Mesodermal cell (in vitro differentiated cells): ENCODE measurements around the gene CAMK2N2.

Experiments
- H3K27ac ChIP-seq: 2 replicates; pipeline ENCODE4 v1.7.0; 2013; ENCODE audit warnings: mild to moderate bottlenecking, low read depth, low read length, moderate library complexity; ENCODE audit not compliant: severe bottlenecking
- H3K36me3 ChIP-seq: 2 replicates; pipeline ENCODE4 v1.7.1; 2013; ENCODE audit warnings: mild to moderate bottlenecking, low read length, moderate library complexity; ENCODE audit not compliant: control insufficient read depth, insufficient read depth
- H3K4me1 ChIP-seq: one replicate; pipeline ENCODE4 v1.7.1; 2013; ENCODE audit warnings: mild to moderate bottlenecking, low read length; ENCODE audit not compliant: insufficient read depth, control insufficient read depth, poor library complexity, severe bottlenecking
- H3K4me3 ChIP-seq: 2 replicates; pipeline ENCODE4 v1.7.0; 2013; ENCODE audit warnings: low read length, control low read depth, mild to moderate bottlenecking; ENCODE audit not compliant: insufficient read depth, poor library complexity, severe bottlenecking; ENCODE audit errors: extremely low read depth
- H3K9me3 ChIP-seq: 2 replicates; pipeline ENCODE4 v1.7.1; 2013; ENCODE audit warnings: mild to moderate bottlenecking, low read length, moderate library complexity; ENCODE audit not compliant: control insufficient read depth
- WGBS, 2 experiments: methylation state at CpG; one replicate each; pipeline ENCODE4 v1.1.5; 2013; ENCODE audit warnings: missing lambda C conversion rate in 2 of 2; ENCODE audit not compliant: insufficient coverage in 2 of 2; 5-methylcytosine and 5-hydroxymethylcytosine counted together

Gene CAMK2N2

DNA sequence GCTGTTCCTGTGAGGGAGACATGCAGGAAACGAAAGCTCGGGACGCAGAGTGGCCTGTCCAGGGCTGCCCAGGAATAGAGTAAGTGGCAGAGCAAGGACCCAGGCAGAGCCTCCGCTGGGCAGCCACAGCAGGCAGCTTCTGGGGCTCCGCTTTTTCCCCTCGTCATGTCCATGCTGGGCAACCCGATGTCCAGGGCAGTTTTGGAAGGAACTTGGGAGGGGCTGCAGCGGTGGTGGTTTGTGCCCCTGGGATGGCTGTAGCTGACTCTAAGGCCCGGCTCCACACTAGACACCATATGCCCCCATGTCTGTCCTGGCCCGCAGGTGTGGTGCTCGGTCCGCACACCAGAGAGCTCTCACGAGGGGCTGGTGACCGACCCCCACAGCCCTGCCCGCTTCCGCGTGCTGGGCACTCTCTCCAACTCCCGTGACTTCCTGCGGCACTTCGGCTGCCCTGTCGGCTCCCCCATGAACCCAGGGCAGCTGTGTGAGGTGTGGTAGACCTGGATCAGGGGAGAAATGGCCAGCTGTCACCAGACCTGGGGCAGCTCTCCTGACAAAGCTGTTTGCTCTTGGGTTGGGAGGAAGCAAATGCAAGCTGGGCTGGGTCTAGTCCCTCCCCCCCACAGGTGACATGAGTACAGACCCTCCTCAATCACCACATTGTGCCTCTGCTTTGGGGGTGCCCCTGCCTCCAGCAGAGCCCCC lies 30.5 kb upstream of the CAMK2N2 start:
- H3K4me3 ChIP-seq, result no peak overlapping the region
- no peak overlapping the region for H3K27ac ChIP-seq
- 93 to 97% methylated on average over 15 to 21 of the region's 21 CpGs for WGBS, 2 experiments
- H3K4me1 ChIP-seq, result no peaks in the 10 kb centered on the region
- no peaks in the 10 kb centered on the region for H3K9me3 ChIP-seq
- no peaks in the 10 kb centered on the region for H3K36me3 ChIP-seq

DNA sequence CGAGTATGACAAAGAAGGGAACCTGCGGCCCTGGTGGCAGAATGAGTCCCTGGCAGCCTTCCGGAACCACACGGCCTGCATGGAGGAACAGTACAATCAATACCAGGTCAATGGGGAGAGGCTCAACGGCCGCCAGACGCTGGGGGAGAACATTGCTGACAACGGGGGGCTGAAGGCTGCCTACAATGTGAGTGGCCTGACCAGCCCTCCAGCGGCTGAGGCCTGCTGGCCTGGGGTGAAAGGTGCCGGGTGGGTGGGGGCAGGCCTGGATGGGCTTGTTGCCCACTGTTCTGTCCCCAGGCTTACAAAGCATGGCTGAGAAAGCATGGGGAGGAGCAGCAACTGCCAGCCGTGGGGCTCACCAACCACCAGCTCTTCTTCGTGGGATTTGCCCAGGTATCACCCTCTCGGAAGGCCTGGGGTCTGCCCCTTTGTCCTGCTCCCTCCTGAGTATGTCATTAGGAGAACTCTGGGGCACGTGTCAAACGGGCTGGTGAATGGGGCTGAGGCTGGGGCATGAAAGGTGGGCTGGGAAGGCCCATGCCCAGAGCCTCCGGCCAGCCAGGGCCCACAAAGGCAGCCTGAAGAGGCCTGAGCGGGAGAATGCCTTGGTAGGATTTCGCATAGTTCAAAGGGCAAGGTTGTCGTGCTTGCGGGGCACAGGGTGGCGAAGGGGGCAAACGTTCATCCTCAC lies 29.8 kb upstream of the CAMK2N2 start:
- Histone ChIP-seq H3K36me3 (no peaks in the 10 kb centered on the region), H3K27ac (no peak overlapping the region), H3K4me1 (no peaks in the 10 kb centered on the region), H3K9me3 (no peaks in the 10 kb centered on the region), H3K4me3 (no peak overlapping the region)
- 87 to 90% methylated on average over 18 to 20 of the region's 22 CpGs for WGBS, 2 experiments

DNA sequence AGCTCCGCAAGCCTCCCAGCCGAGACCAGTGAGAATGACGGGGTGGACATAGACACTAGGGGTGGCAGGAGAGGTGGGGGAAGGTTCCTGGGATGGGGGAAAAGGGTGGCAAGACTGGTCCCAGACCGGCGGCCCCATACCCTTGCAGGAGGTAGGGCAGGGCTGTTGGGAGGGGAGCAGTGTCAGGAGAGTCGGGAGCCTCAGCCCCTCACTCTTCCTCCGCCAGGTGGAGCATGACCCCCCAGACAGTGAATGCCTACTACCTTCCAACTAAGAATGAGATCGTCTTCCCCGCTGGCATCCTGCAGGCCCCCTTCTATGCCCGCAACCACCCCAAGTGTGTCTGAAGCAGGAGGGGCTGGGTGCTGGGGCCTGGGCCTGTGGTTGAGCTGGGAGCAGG lies 29.0 kb upstream of the CAMK2N2 start:
- no peak overlapping the region for H3K27ac ChIP-seq
- no peaks in the 10 kb centered on the region for H3K36me3 ChIP-seq
- 89% methylated on average over 3 to 9 of the region's 10 CpGs for WGBS, 2 experiments
- no peaks in the 10 kb centered on the region for H3K9me3 ChIP-seq
- H3K4me3 ChIP-seq, result no peak overlapping the region
- no peaks in the 10 kb centered on the region for H3K4me1 ChIP-seq

DNA sequence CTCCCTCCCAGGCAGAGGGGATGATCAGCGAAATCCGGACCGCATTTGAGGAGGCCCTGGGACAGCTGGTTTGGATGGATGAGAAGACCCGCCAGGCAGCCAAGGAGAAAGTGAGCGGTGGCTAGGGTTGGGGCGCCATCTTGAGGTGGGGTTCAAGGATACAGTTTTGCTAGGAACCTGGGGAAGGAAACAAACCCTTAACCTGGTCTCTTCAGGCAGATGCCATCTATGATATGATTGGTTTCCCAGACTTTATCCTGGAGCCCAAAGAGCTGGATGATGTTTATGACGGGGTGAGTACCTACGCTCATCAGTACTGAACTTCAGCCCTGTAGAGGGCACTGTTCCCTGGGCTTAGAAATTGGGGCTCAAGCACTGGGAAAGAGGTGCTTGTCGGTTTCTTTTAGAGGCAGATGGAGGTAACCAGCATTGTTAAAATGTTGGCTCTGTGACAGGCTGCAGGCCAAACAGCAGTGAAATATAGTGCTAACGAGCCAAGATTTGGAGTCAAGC lies 28.1 kb upstream of the CAMK2N2 start:
- Histone ChIP-seq H3K36me3 (no peaks in the 10 kb centered on the region), H3K4me3 (no peak overlapping the region), H3K4me1 (no peaks in the 10 kb centered on the region), H3K9me3 (no peaks in the 10 kb centered on the region), H3K27ac (no peak overlapping the region)
- 23% methylated on average over 6 to 7 of the region's 10 CpGs for WGBS, 2 experiments

DNA sequence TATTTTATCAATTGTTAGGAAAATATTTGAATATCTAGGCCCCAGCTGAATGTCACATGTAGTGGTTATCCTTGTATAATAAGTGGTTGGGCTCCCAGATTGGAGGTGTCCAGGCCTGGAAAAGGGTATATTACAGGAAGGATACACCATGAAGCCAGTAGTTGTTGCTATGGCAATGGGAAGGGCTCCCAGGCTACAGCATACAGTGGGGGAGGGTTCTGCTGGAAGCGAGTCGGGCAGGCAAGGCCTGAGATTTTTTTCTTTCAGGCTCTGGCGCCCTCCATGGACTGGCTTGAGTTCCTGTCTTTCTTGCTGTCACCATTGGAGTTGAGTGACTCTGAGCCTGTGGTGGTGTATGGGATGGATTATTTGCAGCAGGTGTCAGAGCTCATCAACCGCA lies 23.3 kb upstream of the CAMK2N2 start:
- WGBS, 2 experiments, result 5 to 12% methylated on average over 4 of the region's 4 CpGs
- no peaks in the 10 kb centered on the region for H3K9me3 ChIP-seq
- H3K4me1 ChIP-seq, result no peaks in the 10 kb centered on the region
- no peak overlapping the region for H3K4me3 ChIP-seq
- no peak overlapping the region for H3K27ac ChIP-seq
- H3K36me3 ChIP-seq, result no peaks in the 10 kb centered on the region

DNA sequence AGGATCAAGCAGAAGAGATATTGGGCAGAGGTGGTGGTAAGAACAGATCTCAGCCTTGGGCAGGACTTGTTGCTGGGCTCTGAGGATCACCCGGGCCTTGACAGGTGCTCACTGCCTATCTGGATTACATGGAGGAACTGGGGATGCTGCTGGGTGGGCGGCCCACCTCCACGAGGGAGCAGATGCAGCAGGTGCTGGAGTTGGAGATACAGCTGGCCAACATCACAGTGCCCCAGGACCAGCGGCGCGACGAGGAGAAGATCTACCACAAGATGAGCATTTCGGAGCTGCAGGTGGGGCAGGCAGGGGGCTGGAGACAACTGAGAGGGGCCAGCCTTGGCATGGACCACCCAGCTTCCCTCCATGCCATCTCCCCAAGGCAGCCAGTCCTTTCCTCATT lies 22.3 kb upstream of the CAMK2N2 start:
- 95% methylated on average over 4 to 8 of the region's 8 CpGs for WGBS, 2 experiments
- Histone ChIP-seq H3K36me3 (no peaks in the 10 kb centered on the region), H3K27ac (no peak overlapping the region), H3K9me3 (no peaks in the 10 kb centered on the region), H3K4me3 (no peak overlapping the region), H3K4me1 (no peaks in the 10 kb centered on the region)

DNA sequence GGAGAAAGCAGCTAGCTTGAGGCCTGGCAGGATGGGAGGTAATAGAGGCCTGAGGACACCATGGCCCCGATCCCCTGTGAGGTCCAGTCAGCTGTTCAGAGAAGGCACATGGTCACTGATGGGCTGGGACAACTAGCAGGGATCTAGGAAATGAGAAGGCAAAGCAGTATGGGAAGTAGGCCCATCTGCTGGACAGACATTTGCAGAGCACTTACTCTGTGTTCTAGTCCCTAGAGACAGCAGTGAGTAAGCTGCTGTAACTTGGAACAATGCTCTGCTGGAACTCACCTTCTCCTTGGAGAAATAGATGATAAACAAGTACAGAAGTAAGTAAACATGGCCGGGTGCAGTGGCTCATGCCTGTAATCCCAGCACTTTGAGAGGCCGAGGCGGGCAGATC lies 21.6 kb upstream of the CAMK2N2 start:
- H3K36me3 ChIP-seq, result no peaks in the 10 kb centered on the region
- no peak overlapping the region for H3K27ac ChIP-seq
- H3K9me3 ChIP-seq, result no peaks in the 10 kb centered on the region
- H3K4me1 ChIP-seq, result no peaks in the 10 kb centered on the region
- no peak overlapping the region for H3K4me3 ChIP-seq
- WGBS, 2 experiments, result 85% methylated on average over 2 of the region's 4 CpGs; no CpG with 5 or more reads in 1 of the 2 experiments

DNA sequence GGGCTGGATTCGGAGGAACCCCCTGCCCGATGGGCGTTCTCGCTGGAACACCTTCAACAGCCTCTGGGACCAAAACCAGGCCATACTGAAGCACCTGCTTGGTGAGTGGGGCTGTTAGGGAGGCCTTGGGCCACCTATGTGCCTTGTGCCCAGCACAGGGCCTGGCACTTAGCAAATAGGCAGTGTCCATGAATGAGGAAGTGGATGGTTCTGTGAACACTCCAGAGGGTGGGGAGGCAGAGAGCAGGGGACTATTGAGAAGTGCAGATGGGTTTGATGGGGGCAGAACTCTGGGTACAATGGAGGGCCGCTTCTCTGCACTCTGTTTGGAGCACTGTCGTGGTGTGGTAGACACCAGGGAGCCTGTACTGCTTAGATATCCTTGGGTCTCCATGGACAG lies 16.0 kb upstream of the CAMK2N2 start:
- no peaks in the 10 kb centered on the region for H3K36me3 ChIP-seq
- H3K4me3 ChIP-seq, result no peak overlapping the region
- WGBS, 2 experiments, result 80 to 98% methylated on average over 6 of the region's 6 CpGs

DNA sequence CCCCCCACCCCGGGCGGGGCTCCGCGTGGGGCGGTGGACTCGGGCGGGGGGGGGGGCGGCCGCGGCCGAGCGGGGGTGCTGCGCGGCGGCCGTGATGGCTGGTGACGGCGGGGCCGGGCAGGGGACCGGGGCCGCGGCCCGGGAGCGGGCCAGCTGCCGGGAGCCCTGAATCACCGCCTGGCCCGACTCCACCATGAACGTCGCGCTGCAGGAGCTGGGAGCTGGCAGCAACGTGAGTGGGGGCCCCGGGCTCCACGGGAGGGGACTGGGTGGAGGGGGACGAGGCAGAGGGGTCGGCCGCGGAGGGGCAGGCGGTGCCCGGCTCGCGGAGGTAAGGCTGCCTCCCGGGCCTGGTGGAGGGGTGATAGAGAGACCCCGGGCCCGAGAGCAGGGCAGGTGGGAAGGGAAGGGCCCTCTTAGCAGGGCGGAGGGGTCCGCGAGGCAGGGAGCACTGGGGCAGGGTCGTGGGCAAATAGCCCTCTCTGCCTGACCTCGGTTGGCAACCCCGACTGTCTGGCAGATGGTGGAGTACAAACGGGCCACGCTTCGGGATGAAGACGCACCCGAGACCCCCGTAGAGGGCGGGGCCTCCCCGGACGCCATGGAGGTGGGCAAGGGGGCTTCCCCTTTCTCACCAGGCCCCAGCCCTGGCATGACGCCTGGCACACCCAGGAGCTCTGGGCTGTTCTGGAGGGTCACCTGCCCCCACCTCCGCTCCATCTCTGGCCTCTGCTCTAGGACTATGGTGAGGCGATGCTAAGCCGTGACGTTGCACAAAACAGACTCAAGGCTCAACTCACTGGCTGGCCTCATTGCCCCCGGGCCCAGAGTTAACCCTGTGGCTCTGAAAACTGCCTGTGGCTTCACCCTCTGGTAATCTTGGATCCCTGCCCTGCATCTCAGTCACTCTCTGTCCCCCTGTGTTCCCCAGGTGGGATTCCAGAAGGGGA lies 14.9 kb upstream of the CAMK2N2 start, which contains the start of gene ECE2:
Gene ECE2, plus strand, starts transcription at position 62 of the 950 bp plus-strand sequence. Its CDS starts 132 bp downstream, at position 194.
- H3K36me3 ChIP-seq, result no peaks in the 10 kb centered on the region
- no peaks in the 10 kb centered on the region for H3K9me3 ChIP-seq
- H3K4me1 ChIP-seq, result no peaks in the 10 kb centered on the region
- H3K27ac ChIP-seq, result no peak within 1 kb of the TSS
- WGBS, 2 experiments, result 56 to 63% methylated on average over 48 to 52 of the region's 65 CpGs
- no peak within 1 kb of the TSS for H3K4me3 ChIP-seq

More for the DNA sequence above, 16.0 kb upstream of the CAMK2N2 start:
- H3K27ac ChIP-seq, result no peak overlapping the region
- no peaks in the 10 kb centered on the region for H3K9me3 ChIP-seq
- no peaks in the 10 kb centered on the region for H3K4me1 ChIP-seq

DNA sequence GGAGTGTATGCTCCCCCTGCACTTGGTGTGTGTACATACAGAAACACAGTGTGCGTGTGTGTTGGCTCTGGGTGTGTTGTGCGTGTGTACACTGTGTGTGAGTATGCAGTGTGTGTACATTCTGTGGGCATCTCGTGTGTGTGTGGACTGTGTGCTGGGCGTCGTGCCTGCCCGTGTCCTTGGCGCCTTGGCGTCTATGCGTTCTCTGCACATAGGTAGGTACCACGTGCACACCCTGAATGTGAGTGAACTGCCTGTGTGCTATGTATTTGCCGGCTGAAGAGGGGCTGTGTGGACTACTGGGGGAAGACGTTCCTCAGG lies 14.0 kb upstream of the CAMK2N2 start:
- Histone ChIP-seq H3K4me1 (no peaks in the 10 kb centered on the region), H3K4me3 (no peak overlapping the region), H3K9me3 (no peaks in the 10 kb centered on the region), H3K36me3 (no peaks in the 10 kb centered on the region), H3K27ac (no peak overlapping the region)
- WGBS, 2 experiments, result 81 to 86% methylated on average over 7 to 12 of the region's 12 CpGs
